ENCODE results near the gene TTC28. TPM values are rescaled to one million over a fixed set of nuclear protein-coding genes. Genes with fewer than 3 reads are reported as not detected.

The TTC28 gene
- total RNA-seq, 4 donors from 2014 or later, result 35.1 to 138 (median 50.8) TPM

- TF ChIP-seq POLR2A (IDR thresholded peaks at IDR 0.05) (no peak), EP300 (IDR thresholded peaks at IDR 0.05) (no peak), POLR2AphosphoS5 (IDR thresholded peaks at IDR 0.05) (no peak), CTCF (IDR thresholded peaks at IDR 0.05) (no peak)
- no peaks in the 10 kb centered on the region for H3K36me3 ChIP-seq
- 60 to 66% methylated on average over 5 of the region's 5 CpGs for WGBS, 2 donors (ENCODE audit: low coverage in 1 of 2)
- H3K27ac ChIP-seq, result no peak overlapping the region
- H3K27me3 ChIP-seq, result no peaks in the 10 kb centered on the region
- no peaks in the 10 kb centered on the region for H3K9me3 ChIP-seq
- no peak overlapping the region for H3K4me3 ChIP-seq
- H3K4me1 ChIP-seq, result peaks cover 0 to 2% (median 0%) of the 10 kb centered on the region in 3 donors
- no peak for ATAC-seq
These were observed 491.3 kb downstream of the TTC28 start for GRCh38 chr22:28188178-28188879.

GRCh38 chr22:28187612-28188011, 492.0 kb downstream of the TTC28 start:
- no peaks in the 10 kb centered on the region for H3K9me3 ChIP-seq
- peaks cover 0 to 9% (median 0%) of the 10 kb centered on the region in 3 donors for H3K4me1 ChIP-seq
- no peak for TF ChIP-seq CTCF (IDR thresholded peaks at IDR 0.05)
- TF ChIP-seq POLR2A (IDR thresholded peaks at IDR 0.05), result no peak
- no peak for TF ChIP-seq POLR2AphosphoS5 (IDR thresholded peaks at IDR 0.05)
- no peak for TF ChIP-seq EP300 (IDR thresholded peaks at IDR 0.05)
- no peaks in the 10 kb centered on the region for H3K36me3 ChIP-seq
- H3K27ac ChIP-seq, result no peak overlapping the region
- ATAC-seq, result no peak
- no peak overlapping the region for H3K4me3 ChIP-seq
- H3K27me3 ChIP-seq, result no peaks in the 10 kb centered on the region
- 92 to 97% methylated on average over 3 of the region's 3 CpGs for WGBS, 2 donors (ENCODE audit: low coverage in 1 of 2)

GRCh38 chr22:28186641-28187040, 493.0 kb downstream of the TTC28 start:
- H3K4me1 ChIP-seq, result peaks cover 0 to 18% (median 0%) of the 10 kb centered on the region in 3 donors
- no peaks in the 10 kb centered on the region for H3K36me3 ChIP-seq
- no peak for TF ChIP-seq CTCF (IDR thresholded peaks at IDR 0.05)
- no peak for TF ChIP-seq POLR2A (IDR thresholded peaks at IDR 0.05)
- no peak for TF ChIP-seq POLR2AphosphoS5 (IDR thresholded peaks at IDR 0.05)
- no peak for TF ChIP-seq EP300 (IDR thresholded peaks at IDR 0.05)
- H3K4me3 ChIP-seq, result no peak overlapping the region
- H3K27me3 ChIP-seq, result no peaks in the 10 kb centered on the region
- WGBS, 2 donors (ENCODE audit: low coverage in 1 of 2), result 86 to 91% methylated on average over 3 of the region's 3 CpGs
- no peak for ATAC-seq
- no peaks in the 10 kb centered on the region for H3K9me3 ChIP-seq
- H3K27ac ChIP-seq, result no peak overlapping the region

- no peaks in the 10 kb centered on the region for H3K9me3 ChIP-seq
- no peaks in the 10 kb centered on the region for H3K36me3 ChIP-seq
- no peak overlapping the region for H3K27ac ChIP-seq
- H3K4me1 ChIP-seq, result peaks cover 4 to 32% (median 5%) of the 10 kb centered on the region in 3 donors
- ATAC-seq, result no peak
- WGBS, 2 donors (ENCODE audit: low coverage in 1 of 2), result 92 to 94% methylated on average over 4 of the region's 4 CpGs
- TF ChIP-seq EP300 (IDR thresholded peaks at IDR 0.05), result no peak
- TF ChIP-seq POLR2AphosphoS5 (IDR thresholded peaks at IDR 0.05), result no peak
- no peak for TF ChIP-seq CTCF (IDR thresholded peaks at IDR 0.05)
- no peak for TF ChIP-seq POLR2A (IDR thresholded peaks at IDR 0.05)
- H3K27me3 ChIP-seq, result no peaks in the 10 kb centered on the region
- H3K4me3 ChIP-seq, result no peak overlapping the region
These were observed 494.5 kb downstream of the TTC28 start for GRCh38 chr22:28185130-28185529.

Measured in gastroesophageal sphincter (tissue), 4 donors.